Dedifferentiated amniotic fluid mesenchymal stem cell (primary cell): ENCODE measurements around the gene LTBP2.

ENCODE experiments used
- DNase-seq: peaks from one replicate; pipeline ENCODE4 v3.0.0-alpha.2; 2016; ENCODE audit errors: extremely low spot score

The LTBP2 gene

DNA sequence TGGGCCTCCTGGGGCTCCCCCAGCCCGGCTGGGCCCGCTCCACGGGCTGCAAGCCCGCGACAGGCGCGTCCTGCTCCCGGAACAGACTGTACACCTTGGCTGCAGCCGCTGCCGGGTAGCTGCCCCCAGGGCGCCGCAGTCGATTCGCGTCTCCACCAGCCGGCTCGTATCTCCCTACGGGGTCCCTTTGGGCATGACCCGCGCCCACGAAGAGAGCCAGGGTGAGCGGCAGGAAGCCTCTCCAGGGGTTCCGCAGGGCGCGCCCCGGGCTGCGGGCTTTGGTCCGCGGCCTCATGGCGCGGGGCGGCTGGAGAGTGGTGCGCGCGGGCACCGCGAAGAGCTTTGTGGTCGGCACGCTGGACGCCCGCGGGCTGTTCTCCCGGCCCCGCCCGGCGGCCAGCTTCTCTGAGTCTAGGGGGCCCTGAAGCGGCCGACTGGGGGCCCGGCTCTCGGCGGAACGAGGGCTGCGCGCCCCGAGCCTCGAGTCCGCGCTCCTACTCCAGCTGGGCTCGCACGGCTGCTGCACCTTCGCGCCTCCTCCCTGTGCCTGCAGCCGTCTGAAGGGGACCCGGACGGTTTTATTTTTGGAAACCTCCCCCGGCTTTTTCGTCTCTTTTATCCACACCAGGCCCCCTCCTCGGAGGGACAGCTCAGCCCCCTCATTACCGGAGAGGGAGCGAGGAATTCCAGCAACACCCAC is at the start of gene LTBP2:
TSS of gene LTBP2 (minus strand) at position 588 of the 700 bp plus-strand sequence. CDS start at position 295, 293 bp downstream.
- DNase-seq, result no peak

DNA sequence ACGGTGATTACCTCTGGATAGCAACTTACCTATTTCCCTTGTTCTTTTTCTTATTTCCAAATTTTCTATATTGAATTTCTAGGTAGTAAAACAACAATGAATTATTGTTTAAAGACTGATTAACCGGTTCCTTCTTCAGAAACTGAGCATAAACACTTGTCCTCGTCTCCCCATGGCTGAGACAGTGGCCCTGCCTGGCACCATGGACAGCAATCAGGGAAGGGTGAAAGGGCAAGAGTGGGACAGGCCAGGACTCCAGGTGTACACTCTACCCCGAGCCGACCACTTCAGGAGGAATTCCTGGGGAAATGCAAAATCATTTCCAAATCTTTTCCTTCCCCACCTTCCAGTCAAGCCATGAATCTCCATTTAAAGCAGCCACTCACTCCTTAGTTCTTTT is 48.8 kb upstream of the LTBP2 start:
- no peak for DNase-seq

DNA sequence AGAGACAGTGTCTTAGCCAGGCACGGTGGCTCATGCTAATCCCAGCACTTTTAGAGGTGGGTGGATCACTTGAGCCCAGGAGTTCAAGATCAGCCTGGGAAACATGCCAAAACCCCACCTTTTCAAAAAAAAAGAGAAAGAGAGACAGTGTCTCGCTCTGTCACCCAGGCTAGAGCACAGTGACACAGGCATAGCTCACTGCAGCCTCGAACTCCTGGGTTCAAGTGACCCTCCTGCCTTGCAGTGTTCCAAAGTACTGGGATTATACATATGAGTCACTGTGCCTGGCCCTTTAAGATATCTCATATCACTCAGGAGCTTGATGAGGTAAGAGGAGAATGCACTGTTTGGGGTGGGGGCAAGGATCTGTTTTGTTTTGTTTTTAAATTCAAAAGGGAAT is 48.1 kb upstream of the LTBP2 start:
- DNase-seq, result no peak

DNA sequence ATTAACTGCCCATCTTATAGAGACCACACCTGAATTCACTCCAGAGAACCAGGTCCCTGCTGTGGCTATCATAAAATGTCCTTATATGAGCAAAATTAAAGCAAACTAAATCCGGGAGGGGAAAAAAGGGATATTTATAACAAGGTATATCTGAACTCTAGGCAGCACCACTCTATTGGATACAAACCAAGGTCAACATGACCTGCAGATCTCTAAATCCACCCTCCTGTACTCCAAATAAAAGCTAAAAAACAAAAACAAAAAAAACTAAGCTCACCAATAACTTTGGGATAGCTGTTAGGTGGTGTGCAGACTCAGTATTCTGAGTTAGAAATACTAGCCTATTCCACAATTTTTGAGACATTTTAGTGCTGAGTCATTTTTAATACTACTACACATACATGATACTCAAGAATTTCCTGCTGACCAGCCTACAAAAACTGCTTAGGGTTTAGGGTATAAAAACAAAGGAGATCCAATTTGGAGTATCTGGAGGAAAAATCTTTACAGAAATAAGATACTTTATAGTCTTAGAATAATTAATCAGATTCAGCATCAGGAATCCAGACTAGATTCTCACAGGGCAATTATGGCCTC is 46.6 kb upstream of the LTBP2 start:
- peak; percentile 45 for DNase-seq

GRCh38 chr14:74656964-74657363 is 44.9 kb upstream of the LTBP2 start:
- DNase-seq, result no peak

GRCh38 chr14:74655599-74656395 is 43.8 kb upstream of the LTBP2 start:
- DNase-seq, result peak; percentile 47

DNA sequence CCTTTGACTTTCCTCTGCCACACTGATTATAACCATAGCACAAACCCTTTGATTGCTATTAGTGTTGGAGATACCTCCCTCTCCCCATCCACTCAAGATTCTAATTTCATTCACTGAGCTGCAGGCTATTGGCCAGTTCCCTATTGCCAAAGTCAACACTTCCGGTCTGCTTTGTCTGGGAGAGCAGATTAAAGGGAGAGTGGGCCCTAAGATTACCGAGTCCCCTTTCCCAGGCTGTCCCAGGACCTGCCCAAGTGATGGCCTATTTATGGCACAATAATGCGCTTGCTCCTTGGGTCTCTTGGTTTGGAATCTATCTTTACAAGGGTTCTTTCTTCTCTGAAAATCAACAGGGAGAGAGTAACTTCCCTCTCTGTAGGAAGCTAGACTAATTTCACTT is 42.9 kb upstream of the LTBP2 start:
- DNase-seq, result no peak

- no peak for DNase-seq
These were observed 41.5 kb upstream of the LTBP2 start for GRCh38 chr14:74653386-74654138.

- no peak for DNase-seq
These were observed 40.5 kb upstream of the LTBP2 start for GRCh38 chr14:74652541-74652940.

GRCh38 chr14:74650927-74651686 is 39.1 kb upstream of the LTBP2 start:
- no peak for DNase-seq

GRCh38 chr14:74649673-74650072 is 37.6 kb upstream of the LTBP2 start:
- DNase-seq, result no peak

DNA sequence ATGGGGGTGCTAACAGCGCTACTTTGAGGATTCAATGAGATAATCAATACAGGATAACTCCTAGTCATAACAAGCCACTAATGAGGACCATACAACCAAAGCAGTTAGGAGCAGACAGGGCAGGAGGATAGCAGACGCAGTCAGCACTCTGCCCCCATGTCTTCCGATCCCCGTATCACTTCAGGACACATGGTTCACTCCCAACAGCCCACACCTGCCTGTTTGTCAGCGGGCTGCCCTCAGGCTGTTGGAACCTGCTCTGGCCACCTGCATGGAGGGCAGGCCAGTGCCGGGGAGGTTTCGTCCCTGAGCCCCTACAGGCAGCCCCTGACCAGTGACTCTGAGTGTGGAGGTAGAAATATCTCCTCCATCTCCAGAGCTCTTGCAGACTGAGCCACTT is 37.1 kb upstream of the LTBP2 start:
- DNase-seq, result no peak

- no peak for DNase-seq
These were observed 36.6 kb upstream of the LTBP2 start for GRCh38 chr14:74648601-74649000.

GRCh38 chr14:74647678-74648461 is 35.8 kb upstream of the LTBP2 start:
- DNase-seq, result no peak

- no peak for DNase-seq
These were observed 35.1 kb upstream of the LTBP2 start for GRCh38 chr14:74647061-74647677.

GRCh38 chr14:74645756-74646470 is 33.9 kb upstream of the LTBP2 start:
- DNase-seq, result no peak

- DNase-seq, result no peak
These were observed 33.2 kb upstream of the LTBP2 start for GRCh38 chr14:74645244-74645643.

GRCh38 chr14:74641601-74642391 is 29.8 kb upstream of the LTBP2 start:
- DNase-seq, result no peak

- no peak for DNase-seq
These were observed 26.9 kb upstream of the LTBP2 start for GRCh38 chr14:74638966-74639365.
